ENCODE data around the gene NHEJ1.
A peak's percentile ranks its signal among the peaks of the same experiment; 100 is the strongest.

The NHEJ1 gene

GRCh38 chr2:219056896-219057708 is 103.5 kb downstream of the NHEJ1 start:
- DNase-seq (ENCODE audit: low read depth) = no peak

GRCh38 chr2:219056176-219056895 is 104.3 kb downstream of the NHEJ1 start:
- no peak for DNase-seq (ENCODE audit: low read depth)

GRCh38 chr2:219054956-219055903 is 105.4 kb downstream of the NHEJ1 start:
- DNase-seq (ENCODE audit: low read depth) = no peak

- no peak for DNase-seq (ENCODE audit: low read depth)
Measured at GRCh38 chr2:219049282-219049681, 111.3 kb downstream of the NHEJ1 start.

GRCh38 chr2:219045937-219046550 is 114.6 kb downstream of the NHEJ1 start:
- DNase-seq (ENCODE audit: low read depth) = no peak

- DNase-seq (ENCODE audit: low read depth) = no peak
Measured at GRCh38 chr2:219042750-219043149, 117.9 kb downstream of the NHEJ1 start.

- DNase-seq (ENCODE audit: low read depth) = no peak
Measured at GRCh38 chr2:219042157-219042556, 118.5 kb downstream of the NHEJ1 start.

- no peak for DNase-seq (ENCODE audit: low read depth)
Measured at GRCh38 chr2:219041252-219041651, 119.4 kb downstream of the NHEJ1 start, which contains the start of gene CFAP65. TSS of gene CFAP65 (minus strand) at chr2:219041516. CDS start at chr2:219039048, 2,468 bp downstream.

- no peak for DNase-seq (ENCODE audit: low read depth)
Measured at GRCh38 chr2:219038600-219038999, 122.0 kb downstream of the NHEJ1 start.

- no peak for DNase-seq (ENCODE audit: low read depth)
Measured at GRCh38 chr2:219037783-219038499, 122.7 kb downstream of the NHEJ1 start.

GRCh38 chr2:219035942-219036341 is 124.7 kb downstream of the NHEJ1 start:
- DNase-seq (ENCODE audit: low read depth) = no peak

GRCh38 chr2:219034823-219035222 is 125.8 kb downstream of the NHEJ1 start:
- DNase-seq (ENCODE audit: low read depth) = no peak

GRCh38 chr2:219032051-219032745 is 128.4 kb downstream of the NHEJ1 start:
- no peak for DNase-seq (ENCODE audit: low read depth)

GRCh38 chr2:219031005-219031738 is 129.4 kb downstream of the NHEJ1 start:
- no peak for DNase-seq (ENCODE audit: low read depth)

- DNase-seq (ENCODE audit: low read depth) = no peak
Measured at GRCh38 chr2:219030177-219030940, 130.3 kb downstream of the NHEJ1 start.

GRCh38 chr2:219029829-219030165 is 130.8 kb downstream of the NHEJ1 start:
- peak; percentile 68 for DNase-seq (ENCODE audit: low read depth)

- DNase-seq (ENCODE audit: low read depth) = no peak
Measured at GRCh38 chr2:219028996-219029828, 131.4 kb downstream of the NHEJ1 start.

GRCh38 chr2:219028141-219028540 is 132.5 kb downstream of the NHEJ1 start:
- no peak for DNase-seq (ENCODE audit: low read depth)
